Right atrium auricular region (tissue), 2 donors: ENCODE measurements around the gene RPTOR. TPM values are rescaled to one million over a fixed set of nuclear protein-coding genes. Genes with fewer than 3 reads are reported as not detected.

Experiments used
- DNase-seq: peaks from one replicate; pipeline ENCODE4 v3.0.0-alpha.2; 2019; ENCODE audit warnings: low spot score
- H3K27ac ChIP-seq, 2 donors: fragments of 200-600 bp; sonication (generic); 1 replicate in 1 of 2; 2 replicates in 1 of 2; pipeline ENCODE4 v1.5.1; 2016 to 2019
- H3K27me3 ChIP-seq, 2 donors: fragments of 200-600 bp; sonication (generic); one replicate each; pipeline versions ENCODE4 v1.5.1 to v1.6.0; 2017 to 2019
- H3K36me3 ChIP-seq: fragments of 200-600 bp; sonication (generic); one replicate; pipeline ENCODE4 v1.5.1; 2016
- H3K4me1 ChIP-seq, 2 donors: fragments of 200-600 bp; sonication (generic); one replicate each; pipeline versions ENCODE4 v1.5.1 to v1.6.0; 2017 to 2019
- H3K4me3 ChIP-seq, 2 donors: fragments of 200-600 bp; sonication (generic); 1 replicate in 1 of 2; 2 replicates in 1 of 2; pipeline ENCODE4 v1.5.1; 2017 to 2019; ENCODE audit warnings: mild to moderate bottlenecking in 1 of 2, moderate library complexity in 1 of 2
- H3K9me3 ChIP-seq, 2 donors: fragments of 200-600 bp; sonication (generic); one replicate each; pipeline ENCODE4 v1.5.1; 2019
- CTCF ChIP-seq, 2 donors: fragments of 200-600 bp; sonication (generic); IDR thresholded peaks; one replicate each; pipeline ENCODE4 v1.5.1; 2019; ENCODE audit warnings: antibody characterized with exemption in 2 of 2
- total RNA-seq, 2 donors: library from RNA; depleted of rRNA; stranded (reverse); fragments of >200 nt; gene quantifications; one replicate each; pipeline ENCODE4 v1.1.0, GENCODE V29; 2016

Gene RPTOR
- total RNA-seq, 2 donors from 2014 or later = 19.9 to 22.6 TPM

GRCh38 chr17:80898716-80899115 is 354.1 kb downstream of the RPTOR start:
- TF ChIP-seq CTCF (IDR thresholded peaks at IDR 0.05) = no peak
- no peak overlapping the region for H3K4me3 ChIP-seq
- no peak overlapping the region for H3K27ac ChIP-seq
- no peak for DNase-seq
- no peaks in the 10 kb centered on the region for H3K27me3 ChIP-seq
- H3K9me3 ChIP-seq = no peaks in the 10 kb centered on the region
- H3K4me1 ChIP-seq = no peaks in the 10 kb centered on the region
- H3K36me3 ChIP-seq = peaks cover 10% of the 10 kb centered on the region

GRCh38 chr17:80899402-80900268 is 355.0 kb downstream of the RPTOR start:
- DNase-seq = no peak
- Histone ChIP-seq H3K4me1 (no peaks in the 10 kb centered on the region), H3K36me3 (peaks cover 5% of the 10 kb centered on the region)

GRCh38 chr17:80901319-80901718 is 356.7 kb downstream of the RPTOR start:
- TF ChIP-seq CTCF (IDR thresholded peaks at IDR 0.05) = no peak

More at GRCh38 chr17:80899402-80900268, 355.0 kb downstream of the RPTOR start:
- Histone ChIP-seq H3K4me3 (no peak overlapping the region), H3K27me3 (no peaks in the 10 kb centered on the region), H3K9me3 (no peaks in the 10 kb centered on the region), H3K27ac (no peak overlapping the region)
- TF ChIP-seq CTCF (IDR thresholded peaks at IDR 0.05) = peak; percentile 13 to 46

GRCh38 chr17:80902197-80902962 is 357.7 kb downstream of the RPTOR start:
- H3K36me3 ChIP-seq = peaks cover 7% of the 10 kb centered on the region
- no peak overlapping the region for H3K27ac ChIP-seq
- no peak for DNase-seq
- H3K4me1 ChIP-seq = no peaks in the 10 kb centered on the region
- H3K9me3 ChIP-seq = no peaks in the 10 kb centered on the region
- no peaks in the 10 kb centered on the region for H3K27me3 ChIP-seq
- H3K4me3 ChIP-seq = no peak overlapping the region
- TF ChIP-seq CTCF (IDR thresholded peaks at IDR 0.05) = no peak

More at GRCh38 chr17:80901319-80901718, 356.7 kb downstream of the RPTOR start:
- DNase-seq = no peak
- H3K27ac ChIP-seq = no peak overlapping the region
- H3K27me3 ChIP-seq = no peaks in the 10 kb centered on the region
- H3K4me3 ChIP-seq = no peak overlapping the region
- no peaks in the 10 kb centered on the region for H3K9me3 ChIP-seq
- H3K36me3 ChIP-seq = no peaks in the 10 kb centered on the region
- H3K4me1 ChIP-seq = no peaks in the 10 kb centered on the region

GRCh38 chr17:80902963-80903611 is 358.4 kb downstream of the RPTOR start:
- Histone ChIP-seq H3K27me3 (no peaks in the 10 kb centered on the region), H3K4me1 (no peaks in the 10 kb centered on the region), H3K36me3 (peaks cover 7% of the 10 kb centered on the region), H3K9me3 (no peaks in the 10 kb centered on the region), H3K4me3 (no peak overlapping the region), H3K27ac (no peak overlapping the region)
- TF ChIP-seq CTCF (IDR thresholded peaks at IDR 0.05) = no peak
- no peak for DNase-seq
